Nephron (organoid): ENCODE results near the gene ALPL.

Experiments
- H3K27ac Mint-ChIP-seq, 3 experiments: 2 replicates each; pipeline ENCODE4 v1.8.0; 2020; ENCODE audit warnings: mixed read lengths in 3 of 3, mild to moderate bottlenecking in 2 of 3, moderate library complexity in 1 of 3
- H3K27me3 Mint-ChIP-seq: 2 replicates; pipeline ENCODE4 v1.8.0; 2021; ENCODE audit warnings: low read depth, mild to moderate bottlenecking, moderate library complexity, mixed read lengths
- H3K36me3 Mint-ChIP-seq: 2 replicates; pipeline ENCODE4 v1.8.0; 2020; ENCODE audit warnings: low read depth, mixed read lengths
- H3K4me1 Mint-ChIP-seq: 2 replicates; pipeline ENCODE4 v1.8.0; 2020; ENCODE audit warnings: mixed read lengths
- H3K4me3 Mint-ChIP-seq, 3 experiments: 2 replicates each; pipeline ENCODE4 v1.8.0; 2020; ENCODE audit warnings: mild to moderate bottlenecking in 3 of 3, mixed read lengths in 3 of 3, moderate library complexity in 2 of 3
- H3K9me3 Mint-ChIP-seq: 2 replicates; pipeline ENCODE4 v1.8.0; 2020; ENCODE audit warnings: mixed read lengths
- TF ChIP-seq, protein P1 (sequence below), 3 experiments: fragments of 200-600 bp; sonication (generic); IDR thresholded peaks; one replicate each; pipeline ENCODE4 v1.5.0; 2021; ENCODE audit warnings: antibody characterized with exemption in 3 of 3; ENCODE audit not compliant: unreplicated experiment in 3 of 3

The ALPL gene

DNA sequence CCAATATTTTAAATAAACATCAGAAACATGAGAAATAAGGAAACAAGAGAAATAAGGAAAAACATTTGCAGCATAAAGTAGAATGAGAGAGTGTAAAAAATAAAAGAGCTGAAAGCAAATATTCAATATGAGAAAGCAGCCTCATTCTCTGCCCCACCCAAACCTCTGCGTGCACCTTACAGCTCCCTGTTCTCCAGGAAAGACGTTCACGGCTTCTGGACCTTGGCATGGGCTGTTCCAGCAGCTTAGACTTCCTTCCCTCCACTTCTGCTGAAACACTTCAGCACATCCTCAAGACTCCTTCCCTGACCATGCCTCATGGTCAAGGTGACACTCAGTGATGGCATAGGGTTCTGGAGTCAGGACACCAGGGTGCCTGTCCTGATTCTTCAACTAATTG lies 23.3 kb downstream of the ALPL start:
- peaks cover 15% of the 10 kb centered on the region for H3K27me3 Mint-ChIP-seq
- peaks cover 14% of the 10 kb centered on the region for H3K4me1 Mint-ChIP-seq
- TF ChIP-seq, protein P1, sequence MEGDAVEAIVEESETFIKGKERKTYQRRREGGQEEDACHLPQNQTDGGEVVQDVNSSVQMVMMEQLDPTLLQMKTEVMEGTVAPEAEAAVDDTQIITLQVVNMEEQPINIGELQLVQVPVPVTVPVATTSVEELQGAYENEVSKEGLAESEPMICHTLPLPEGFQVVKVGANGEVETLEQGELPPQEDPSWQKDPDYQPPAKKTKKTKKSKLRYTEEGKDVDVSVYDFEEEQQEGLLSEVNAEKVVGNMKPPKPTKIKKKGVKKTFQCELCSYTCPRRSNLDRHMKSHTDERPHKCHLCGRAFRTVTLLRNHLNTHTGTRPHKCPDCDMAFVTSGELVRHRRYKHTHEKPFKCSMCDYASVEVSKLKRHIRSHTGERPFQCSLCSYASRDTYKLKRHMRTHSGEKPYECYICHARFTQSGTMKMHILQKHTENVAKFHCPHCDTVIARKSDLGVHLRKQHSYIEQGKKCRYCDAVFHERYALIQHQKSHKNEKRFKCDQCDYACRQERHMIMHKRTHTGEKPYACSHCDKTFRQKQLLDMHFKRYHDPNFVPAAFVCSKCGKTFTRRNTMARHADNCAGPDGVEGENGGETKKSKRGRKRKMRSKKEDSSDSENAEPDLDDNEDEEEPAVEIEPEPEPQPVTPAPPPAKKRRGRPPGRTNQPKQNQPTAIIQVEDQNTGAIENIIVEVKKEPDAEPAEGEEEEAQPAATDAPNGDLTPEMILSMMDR (IDR thresholded peaks at IDR 0.05; ENCODE audit: unreplicated experiment in 3 of 3) = no peak
- H3K4me3 Mint-ChIP-seq = no peak overlapping the region
- H3K36me3 Mint-ChIP-seq = no peaks in the 10 kb centered on the region
- H3K27ac Mint-ChIP-seq = no peak overlapping the region
- H3K9me3 Mint-ChIP-seq = no peaks in the 10 kb centered on the region

GRCh38 chr1:21532992-21533534 lies 23.8 kb downstream of the ALPL start:
- peaks cover 20% of the 10 kb centered on the region for H3K4me1 Mint-ChIP-seq
- no peaks in the 10 kb centered on the region for H3K9me3 Mint-ChIP-seq
- no peak overlapping the region for H3K27ac Mint-ChIP-seq
- TF ChIP-seq, protein P1 (IDR thresholded peaks at IDR 0.05; ENCODE audit: unreplicated experiment in 3 of 3) = no peak
- H3K27me3 Mint-ChIP-seq = peaks cover 15% of the 10 kb centered on the region
- no peaks in the 10 kb centered on the region for H3K36me3 Mint-ChIP-seq
- no peak overlapping the region for H3K4me3 Mint-ChIP-seq

DNA sequence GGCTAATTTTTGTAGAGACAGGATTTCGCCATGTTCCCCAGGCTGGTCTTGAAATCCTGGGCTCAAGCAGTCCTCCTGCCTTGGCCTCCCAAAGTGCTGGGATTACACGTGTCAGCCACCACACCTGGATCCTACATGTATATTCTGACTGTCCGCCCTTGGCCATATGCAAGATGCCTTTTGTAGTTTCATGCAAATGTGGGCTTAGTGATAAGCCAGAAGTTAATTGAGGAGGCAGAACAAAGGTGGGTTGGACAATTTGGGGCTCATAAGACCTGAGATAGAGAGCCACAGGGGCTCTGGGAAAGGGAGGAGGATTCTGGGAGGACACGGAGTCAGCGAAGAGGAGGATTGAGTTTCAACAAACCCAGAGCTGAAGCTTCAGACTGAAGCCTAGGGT lies 24.9 kb downstream of the ALPL start:
- no peaks in the 10 kb centered on the region for H3K9me3 Mint-ChIP-seq
- H3K4me3 Mint-ChIP-seq = no peak overlapping the region
- H3K36me3 Mint-ChIP-seq = no peaks in the 10 kb centered on the region
- H3K27ac Mint-ChIP-seq = peak overlapping the region in 1 of 3 experiments; percentile 15
- peaks cover 15% of the 10 kb centered on the region for H3K27me3 Mint-ChIP-seq
- H3K4me1 Mint-ChIP-seq = peaks cover 29% of the 10 kb centered on the region
- TF ChIP-seq, protein P1 (IDR thresholded peaks at IDR 0.05; ENCODE audit: unreplicated experiment in 3 of 3) = no peak

DNA sequence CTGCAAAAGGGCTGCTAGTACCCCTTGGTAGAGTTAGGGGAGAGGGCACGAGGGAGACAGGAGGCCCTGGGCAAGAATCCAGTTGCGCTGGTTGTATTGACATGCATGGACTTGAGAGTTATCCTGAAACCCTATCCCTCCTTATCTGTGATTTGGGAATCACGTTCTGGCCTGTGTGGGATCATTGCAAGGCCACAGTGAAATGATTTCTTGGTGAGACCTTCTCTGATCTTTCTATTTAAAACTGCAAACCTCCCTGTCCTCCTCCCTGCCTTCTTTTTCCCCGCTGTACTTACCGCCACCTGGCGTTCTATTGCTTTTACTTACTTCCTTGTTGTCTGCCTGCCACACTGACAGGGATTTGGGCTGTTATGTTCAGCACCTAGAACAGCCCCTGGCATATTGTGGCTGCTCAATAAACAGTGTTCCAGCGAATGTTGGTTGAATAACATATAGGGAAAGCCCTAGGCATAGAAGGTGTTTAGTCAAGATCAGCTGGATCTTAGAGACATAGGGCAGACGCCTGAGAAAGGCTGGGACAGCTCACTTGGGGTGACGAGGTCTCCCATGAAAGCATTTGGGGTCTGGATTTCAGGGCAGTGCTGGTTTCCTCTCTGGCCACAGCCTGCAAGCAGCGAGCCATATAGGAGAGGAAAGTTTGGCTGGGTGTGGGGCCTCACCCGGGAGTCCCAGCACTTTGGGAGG lies 25.6 kb downstream of the ALPL start:
- TF ChIP-seq, protein P1 (IDR thresholded peaks at IDR 0.05; ENCODE audit: unreplicated experiment in 3 of 3) = peak; percentile 31 to 59 (median 55)
- H3K27me3 Mint-ChIP-seq = peaks cover 15% of the 10 kb centered on the region
- H3K27ac Mint-ChIP-seq = no peak overlapping the region
- H3K4me1 Mint-ChIP-seq = peaks cover 30% of the 10 kb centered on the region
- H3K4me3 Mint-ChIP-seq = no peak overlapping the region
- no peaks in the 10 kb centered on the region for H3K36me3 Mint-ChIP-seq
- H3K9me3 Mint-ChIP-seq = no peaks in the 10 kb centered on the region

DNA sequence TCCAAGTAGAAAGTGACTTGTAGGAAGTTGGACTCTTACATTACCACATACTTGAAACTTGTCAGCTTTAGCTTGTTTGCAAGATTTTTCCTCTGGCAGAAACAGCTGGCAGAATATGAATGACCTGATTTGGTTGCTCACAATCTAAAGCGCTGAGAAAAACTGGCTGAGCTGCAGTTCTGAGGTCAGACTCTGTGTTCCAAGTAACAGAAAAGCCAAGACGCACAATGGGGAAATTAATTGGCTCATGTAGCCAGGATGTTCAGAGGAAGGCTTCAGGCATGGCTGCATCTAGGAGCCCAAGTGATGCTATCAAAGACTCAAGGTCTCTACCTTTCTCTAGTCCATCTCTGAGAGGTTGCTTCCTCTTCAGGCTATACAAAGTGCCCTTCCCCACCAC lies 27.0 kb downstream of the ALPL start:
- Mint-ChIP-seq H3K27me3 (peaks cover 22% of the 10 kb centered on the region), H3K4me1 (peaks cover 30% of the 10 kb centered on the region), H3K4me3 (no peak overlapping the region), H3K9me3 (no peaks in the 10 kb centered on the region), H3K27ac (no peak overlapping the region), H3K36me3 (no peaks in the 10 kb centered on the region)
- TF ChIP-seq, protein P1 (IDR thresholded peaks at IDR 0.05; ENCODE audit: unreplicated experiment in 3 of 3) = no peak

GRCh38 chr1:21537511-21537931 lies 28.3 kb downstream of the ALPL start:
- Mint-ChIP-seq H3K27me3 (peaks cover 22% of the 10 kb centered on the region), H3K4me1 (peaks cover 36% of the 10 kb centered on the region), H3K36me3 (no peaks in the 10 kb centered on the region), H3K27ac (peak overlapping the region in 2 of 3 experiments; percentile 17 to 72), H3K4me3 (no peak overlapping the region), H3K9me3 (no peaks in the 10 kb centered on the region)
- TF ChIP-seq, protein P1 (IDR thresholded peaks at IDR 0.05; ENCODE audit: unreplicated experiment in 3 of 3) = no peak
